Measurements from ENCODE around the gene MED27.

GRCh38 chr9:132040246-132040645 lies 39.4 kb downstream of the MED27 start:
- TF ChIP-seq CTCF (IDR thresholded peaks at IDR 0.05 in 2 of 3, conservative IDR thresholded peaks at IDR 0.05 in 1 of 3; ENCODE audit: control insufficient read depth in 2 of 3, extremely low read depth in 1 of 3, insufficient read depth in 1 of 3, low read depth in 3 of 3, low read length in 3 of 3) (no peak), EP300 (IDR thresholded peaks at IDR 0.05; ENCODE audit: borderline replicate concordance in 1 of 2, control insufficient read depth in 1 of 2, low read depth in 2 of 2, low read length in 2 of 2) (no peak), BCL11A (IDR thresholded peaks at IDR 0.05; ENCODE audit: low read depth, low read length) (no peak), POLR2A (IDR thresholded peaks at IDR 0.05; ENCODE audit: low read depth, low read length) (no peak), LARP7 (IDR thresholded peaks at IDR 0.05) (no peak), POLR2AphosphoS5 (IDR thresholded peaks at IDR 0.05; ENCODE audit: low read length) (no peak), MYC (IDR thresholded peaks at IDR 0.05; ENCODE audit: insufficient read depth, insufficient read length, insufficient replicate concordance, low read length, severe bottlenecking) (no peak), EZH2 (IDR thresholded peaks at IDR 0.05; ENCODE audit: borderline replicate concordance, control insufficient read depth, low read depth, low read length) (no peak), CREM (IDR thresholded peaks at IDR 0.05; ENCODE audit: low read depth) (no peak), TAF1 (IDR thresholded peaks at IDR 0.05; ENCODE audit: borderline replicate concordance, low read depth, low read length) (no peak), KDM1A (IDR thresholded peaks at IDR 0.05; ENCODE audit: borderline replicate concordance) (no peak), CREB1 (IDR thresholded peaks at IDR 0.05; ENCODE audit: low read depth) (no peak), ZNF24 (IDR thresholded peaks at IDR 0.05) (no peak)
